ENCODE data around the gene RBM5. TPM values are rescaled to one million over a fixed set of nuclear protein-coding genes. Genes with fewer than 3 reads are reported as not detected.

RBM5 gene
- total RNA-seq, 1 donor from 2014 or later: 153 TPM

GRCh38 chr3:50164984-50165909, 76.5 kb downstream of the RBM5 start:
- Histone ChIP-seq H3K27me3 (ENCODE audit: low read depth) (no peaks in the 10 kb centered on the region), H3K9me3 (no peaks in the 10 kb centered on the region), H3K36me3 (no peaks in the 10 kb centered on the region), H3K4me3 (no peak overlapping the region), H3K4me1 (peaks cover 96% of the 10 kb centered on the region), H3K27ac (peak overlapping the region; percentile 76)
- DNase-seq: no peak
- ATAC-seq: peak; percentile 5 to 6
- no peak for TF ChIP-seq CTCF (IDR thresholded peaks at IDR 0.05)
- intact Hi-C loops (cut with DNase I): no loop called here

GRCh38 chr3:50165910-50166538, 77.3 kb downstream of the RBM5 start:
- peak; percentile 1 to 31 for ATAC-seq
- intact Hi-C loops (cut with DNase I): no loop called here
- DNase-seq: no peak
- H3K4me3 ChIP-seq: no peak overlapping the region
- peak overlapping the region; percentile 76 for H3K27ac ChIP-seq
- TF ChIP-seq CTCF (IDR thresholded peaks at IDR 0.05): no peak
- H3K36me3 ChIP-seq: no peaks in the 10 kb centered on the region
- no peaks in the 10 kb centered on the region for H3K27me3 ChIP-seq (ENCODE audit: low read depth)
- H3K9me3 ChIP-seq: no peaks in the 10 kb centered on the region
- H3K4me1 ChIP-seq: peaks cover 97% of the 10 kb centered on the region

GRCh38 chr3:50166620-50167019, 77.9 kb downstream of the RBM5 start:
- ATAC-seq (no peak), DNase-seq (no peak)
- H3K4me3 ChIP-seq: no peak overlapping the region
- H3K36me3 ChIP-seq: no peaks in the 10 kb centered on the region
- no peak for TF ChIP-seq CTCF (IDR thresholded peaks at IDR 0.05)
- no peaks in the 10 kb centered on the region for H3K9me3 ChIP-seq
- H3K27me3 ChIP-seq (ENCODE audit: low read depth): no peaks in the 10 kb centered on the region
- H3K27ac ChIP-seq: peak overlapping the region; percentile 76
- intact Hi-C loops (cut with DNase I): no loop called here
- H3K4me1 ChIP-seq: peaks cover 97% of the 10 kb centered on the region

GRCh38 chr3:50167069-50167840, 78.5 kb downstream of the RBM5 start:
- Histone ChIP-seq H3K9me3 (no peaks in the 10 kb centered on the region), H3K27me3 (ENCODE audit: low read depth) (no peaks in the 10 kb centered on the region), H3K36me3 (no peaks in the 10 kb centered on the region), H3K4me3 (no peak overlapping the region), H3K4me1 (peaks cover 95% of the 10 kb centered on the region), H3K27ac (peak overlapping the region; percentile 76)
- TF ChIP-seq CTCF (IDR thresholded peaks at IDR 0.05): no peak
- DNase-seq: no peak
- ATAC-seq: no peak
- intact Hi-C loops (cut with DNase I): no loop called here

- no peak for TF ChIP-seq CTCF (IDR thresholded peaks at IDR 0.05)
- Histone ChIP-seq H3K27ac (peak overlapping the region; percentile 76), H3K4me1 (peaks cover 94% of the 10 kb centered on the region), H3K9me3 (no peaks in the 10 kb centered on the region), H3K4me3 (no peak overlapping the region), H3K36me3 (no peaks in the 10 kb centered on the region), H3K27me3 (ENCODE audit: low read depth) (no peaks in the 10 kb centered on the region)
- intact Hi-C loops (cut with DNase I): no loop called here
- ATAC-seq (no peak), DNase-seq (no peak)
Observed at GRCh38 chr3:50167841-50168209, 79.1 kb downstream of the RBM5 start.
